ENCODE results near the gene NEURL1B. TPM values are rescaled to one million over a fixed set of nuclear protein-coding genes. Genes with fewer than 3 reads are reported as not detected.
"Not testable (repeated sequence)": the region's sequence is repeated elsewhere in the genome, so short reads cannot be mapped to it uniquely, and the experiment has no call there.

NEURL1B gene
- total RNA-seq, 2 donors from 2014 or later: 32.9 to 38.6 TPM

- DNase-seq (ENCODE audit: low spot score): peak; percentile 53
These were observed 26.9 kb downstream of the NEURL1B start for GRCh38 chr5:172667786-172668593.

GRCh38 chr5:172668594-172669071, 27.6 kb downstream of the NEURL1B start:
- intact Hi-C loops (cut with DNase I): no loop called here
- DNase-seq (ENCODE audit: low spot score): peak; percentile 42

More at GRCh38 chr5:172667786-172668593, 26.9 kb downstream of the NEURL1B start:
- intact Hi-C loops (cut with DNase I): no loop called here

GRCh38 chr5:172669386-172670004, 28.4 kb downstream of the NEURL1B start:
- peak; percentile 48 for DNase-seq (ENCODE audit: low spot score)
- intact Hi-C loops (cut with DNase I): no loop called here

- intact Hi-C loops (cut with DNase I): no loop called here
- peak; percentile 80 for DNase-seq (ENCODE audit: low spot score)
These were observed 28.9 kb downstream of the NEURL1B start for GRCh38 chr5:172670005-172670402.

GRCh38 chr5:172670444-172670843, 29.4 kb downstream of the NEURL1B start:
- intact Hi-C loops (cut with DNase I): no loop called here
- no peak for DNase-seq (ENCODE audit: low spot score)

- no peak for DNase-seq (ENCODE audit: low spot score)
These were observed 30.0 kb downstream of the NEURL1B start for GRCh38 chr5:172671091-172671490.

GRCh38 chr5:172672681-172673080, 31.6 kb downstream of the NEURL1B start:
- DNase-seq (ENCODE audit: low spot score): no peak
- intact Hi-C loops (cut with DNase I): no loop called here

More at GRCh38 chr5:172671091-172671490, 30.0 kb downstream of the NEURL1B start:
- intact Hi-C loops (cut with DNase I): no loop called here

GRCh38 chr5:172674155-172674554, 33.1 kb downstream of the NEURL1B start:
- DNase-seq (ENCODE audit: low spot score): no peak

GRCh38 chr5:172676914-172677475, 35.9 kb downstream of the NEURL1B start:
- peak; percentile 56 for DNase-seq (ENCODE audit: low spot score)
- intact Hi-C loops (cut with DNase I): no loop called here

More at GRCh38 chr5:172674155-172674554, 33.1 kb downstream of the NEURL1B start:
- intact Hi-C loops (cut with DNase I): loop anchor here in 1 of 2 donors (1.0 kb wide), 1 partner anchor 19 kb away; no protein-coding TSS in a partner anchor

GRCh38 chr5:172678362-172678874, 37.4 kb downstream of the NEURL1B start:
- intact Hi-C loops (cut with DNase I); DNase-seq (ENCODE audit: low spot score): not testable (repeated sequence)

- peak; percentile 90 for DNase-seq (ENCODE audit: low spot score)
- intact Hi-C loops (cut with DNase I): no loop called here
These were observed 37.8 kb downstream of the NEURL1B start for GRCh38 chr5:172678902-172679301.

- intact Hi-C loops (cut with DNase I): no loop called here
- DNase-seq (ENCODE audit: low spot score): no peak
These were observed 38.7 kb downstream of the NEURL1B start for GRCh38 chr5:172679628-172680212.

GRCh38 chr5:172680921-172681320, 39.9 kb downstream of the NEURL1B start:
- intact Hi-C loops (cut with DNase I): no loop called here
- DNase-seq (ENCODE audit: low spot score): no peak

GRCh38 chr5:172681421-172681820, 40.4 kb downstream of the NEURL1B start:
- DNase-seq (ENCODE audit: low spot score): no peak
- intact Hi-C loops (cut with DNase I): no loop called here

GRCh38 chr5:172683264-172683644, 42.2 kb downstream of the NEURL1B start:
- DNase-seq (ENCODE audit: low spot score): no peak
- intact Hi-C loops (cut with DNase I): no loop called here

- no peak for DNase-seq (ENCODE audit: low spot score)
- intact Hi-C loops (cut with DNase I): no loop called here
These were observed 42.8 kb downstream of the NEURL1B start for GRCh38 chr5:172683645-172684471.

GRCh38 chr5:172685091-172685490, 44.0 kb downstream of the NEURL1B start:
- no peak for DNase-seq (ENCODE audit: low spot score)
- intact Hi-C loops (cut with DNase I): no loop called here

- DNase-seq (ENCODE audit: low spot score): no peak
- intact Hi-C loops (cut with DNase I): no loop called here
These were observed 45.0 kb downstream of the NEURL1B start for GRCh38 chr5:172686111-172686510.

All from posterior vena cava (tissue), 2 donors.